T-helper 2 cell treated with Interferon-gamma antibody and Interleukin-4, amounts not matched to agents 100 ng/mL and 5 ng/mL, for 36 hours (primary cell): ENCODE results near the gene SNAI1. TPM values are rescaled to one million over a fixed set of nuclear protein-coding genes. Genes with fewer than 3 reads are reported as not detected.

Source experiments
- intact Hi-C: fragments of 100-400 bp; cut with micrococcal nuclease; formaldehyde crosslinking; loops from one replicate; pipeline ENCODE4 v1.15.1; 2023
- total RNA-seq: library from RNA; stranded (reverse); gene quantifications from 2 replicates; pipeline ENCODE4 v1.2.3, GENCODE V29; 2022

SNAI1 gene
- total RNA-seq, 1 donor from 2014 or later: 0.57 TPM

- intact Hi-C loops: no loop called here
Observed at GRCh38 chr20:50034567-50035180, 51.9 kb downstream of the SNAI1 start.

- intact Hi-C loops: no loop called here
Observed at GRCh38 chr20:50036703-50037102, 53.9 kb downstream of the SNAI1 start.

- intact Hi-C loops: no loop called here
Observed at GRCh38 chr20:50037123-50037522, 54.3 kb downstream of the SNAI1 start.

- intact Hi-C loops: no loop called here
Observed at GRCh38 chr20:50037575-50037974, 54.8 kb downstream of the SNAI1 start.

GRCh38 chr20:50038169-50038568 is 55.4 kb downstream of the SNAI1 start:
- intact Hi-C loops: no loop called here

Other genes with a start within 250 kb of the SNAI1 start
- 19.7 and 22.3 TPM in 2 replicates for gene SLC9A8, start 170.2 kb upstream of the SNAI1 start, total RNA-seq
- gene SPATA2, start 67.5 kb upstream of the SNAI1 start, total RNA-seq: 7.7 and 8.0 TPM in 2 replicates
- gene RNF114, start 46.6 kb upstream of the SNAI1 start, total RNA-seq: 57.3 and 59.1 TPM in 2 replicates
- 133 and 137 TPM in 2 replicates for gene UBE2V1, start 130.2 kb downstream of the SNAI1 start, total RNA-seq
- gene PEDS1, start 170.7 kb downstream of the SNAI1 start, total RNA-seq: 27.9 and 30.1 TPM in 2 replicates
- 19.1 and 19.5 TPM in 2 replicates for gene CEBPB, start 207.8 kb downstream of the SNAI1 start, total RNA-seq